GM19372 (cell line): ENCODE results near the gene BCL2A1.
A peak's percentile ranks its signal among the peaks of the same experiment; 100 is the strongest.
"Not testable (repeated sequence)": the region's sequence is repeated elsewhere in the genome, so short reads cannot be mapped to it uniquely, and the experiment has no call there.

Experiments used
- ATAC-seq: cut with Tn5 transposase; IDR thresholded peaks from one replicate; pipeline ENCODE4 v1.9.1; 2021; ENCODE audit warnings: mild to moderate bottlenecking, low read depth, moderate library complexity; ENCODE audit not compliant: unreplicated experiment

BCL2A1 gene

GRCh38 chr15:79932447-79932846, 38.5 kb downstream of the BCL2A1 start:
- no peak for ATAC-seq

DNA sequence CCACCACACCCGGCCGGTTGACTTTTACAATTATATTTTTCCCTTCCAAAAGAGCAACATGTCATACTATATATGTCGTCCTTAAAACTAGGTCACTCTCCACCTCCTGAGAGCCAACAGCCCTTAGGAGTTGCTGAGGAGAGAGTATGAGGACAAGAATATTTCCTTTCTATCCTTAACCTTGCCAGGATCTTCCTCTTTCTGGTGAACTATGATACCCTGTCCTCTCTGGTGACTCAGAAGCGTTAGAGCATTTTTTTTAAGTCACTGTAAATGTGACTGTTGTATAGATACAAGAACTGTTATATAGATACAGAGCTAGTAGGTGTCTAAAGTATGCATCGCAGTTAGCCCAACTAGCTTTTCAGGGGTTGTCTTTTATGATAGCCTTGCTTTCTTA, 40.5 kb downstream of the BCL2A1 start:
- no peak for ATAC-seq

- no peak for ATAC-seq
Observed at GRCh38 chr15:79929412-79929811, 41.6 kb downstream of the BCL2A1 start.

- ATAC-seq, result not testable (repeated sequence)
Observed at GRCh38 chr15:79926116-79926515, 44.9 kb downstream of the BCL2A1 start.

DNA sequence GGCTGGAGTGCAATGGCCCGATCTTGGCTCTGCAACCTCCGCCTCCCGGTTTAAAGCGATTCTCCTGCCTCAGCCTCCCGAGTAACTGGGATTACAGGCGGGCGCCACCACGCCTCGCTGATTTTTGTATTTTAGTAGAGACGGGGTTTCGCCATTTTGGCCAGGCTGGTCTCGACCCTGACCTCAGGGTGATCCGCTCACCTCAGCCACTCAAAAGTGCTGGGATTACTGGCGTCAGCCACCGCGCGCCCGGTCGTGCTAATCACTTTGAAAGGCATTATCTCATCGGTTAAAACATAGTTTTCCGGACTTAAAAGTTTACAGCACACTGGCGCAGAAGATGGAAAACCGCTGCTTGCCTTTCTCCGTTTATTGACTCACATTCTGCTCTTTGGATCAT, 46.6 kb downstream of the BCL2A1 start:
- ATAC-seq, result no peak

DNA sequence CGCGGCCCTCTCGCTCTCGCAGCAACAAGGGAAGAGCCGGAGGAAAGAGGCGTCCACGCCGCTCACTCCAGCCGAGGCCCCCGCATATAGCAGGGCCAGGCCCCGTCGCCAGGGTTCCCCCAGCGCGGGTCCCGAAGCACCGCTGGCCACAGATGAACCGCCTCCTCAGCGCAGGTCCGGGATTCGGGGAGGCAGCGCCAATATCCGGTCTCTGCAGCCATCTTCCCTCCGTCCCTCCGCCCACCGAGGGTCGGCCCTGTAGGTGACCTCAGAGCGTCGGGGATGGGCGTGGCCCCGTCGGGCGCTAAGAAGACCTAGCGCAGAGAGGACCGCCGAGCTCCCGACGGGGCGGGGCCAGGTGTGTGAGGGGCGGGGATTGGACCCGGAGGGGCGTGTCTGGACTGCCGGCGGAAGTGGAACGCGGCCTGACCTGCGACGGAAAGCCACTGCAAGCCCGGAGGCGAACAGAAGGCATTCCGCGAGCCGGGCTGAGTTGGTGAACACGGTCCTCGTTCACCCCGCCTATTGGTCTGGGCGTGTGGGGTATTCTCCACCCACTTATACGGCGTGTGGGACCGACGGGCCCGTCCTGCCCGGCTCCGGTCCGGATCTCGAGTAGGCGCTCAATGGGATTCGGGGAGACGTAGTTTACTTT, 47.4 kb downstream of the BCL2A1 start:
- peak; percentile 94 for ATAC-seq

DNA sequence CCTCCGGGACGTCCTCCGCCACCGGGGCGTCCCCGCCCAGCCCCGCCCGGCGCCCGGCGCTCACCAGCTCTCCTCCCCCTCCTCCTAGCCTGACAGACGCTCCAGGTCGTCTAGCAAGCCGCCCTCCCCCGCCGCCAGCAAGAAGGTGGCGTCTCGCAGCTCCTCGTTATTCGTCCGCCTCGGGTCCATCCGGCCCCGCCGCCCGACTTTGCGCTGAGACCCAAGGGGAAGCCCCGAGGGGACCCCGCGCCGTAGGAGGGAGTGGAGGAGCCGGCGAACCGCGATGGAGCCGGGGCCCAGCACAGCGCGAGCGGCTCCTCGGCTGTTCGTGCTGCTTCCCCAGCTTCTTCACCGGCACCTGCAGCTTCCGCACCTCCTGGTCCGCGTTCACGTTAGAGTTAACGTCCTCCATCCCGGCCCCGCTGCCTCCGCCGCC, 47.9 kb downstream of the BCL2A1 start:
- peak; percentile 32 for ATAC-seq

GRCh38 chr15:79922512-79923078, 48.4 kb downstream of the BCL2A1 start:
- ATAC-seq, result no peak

DNA sequence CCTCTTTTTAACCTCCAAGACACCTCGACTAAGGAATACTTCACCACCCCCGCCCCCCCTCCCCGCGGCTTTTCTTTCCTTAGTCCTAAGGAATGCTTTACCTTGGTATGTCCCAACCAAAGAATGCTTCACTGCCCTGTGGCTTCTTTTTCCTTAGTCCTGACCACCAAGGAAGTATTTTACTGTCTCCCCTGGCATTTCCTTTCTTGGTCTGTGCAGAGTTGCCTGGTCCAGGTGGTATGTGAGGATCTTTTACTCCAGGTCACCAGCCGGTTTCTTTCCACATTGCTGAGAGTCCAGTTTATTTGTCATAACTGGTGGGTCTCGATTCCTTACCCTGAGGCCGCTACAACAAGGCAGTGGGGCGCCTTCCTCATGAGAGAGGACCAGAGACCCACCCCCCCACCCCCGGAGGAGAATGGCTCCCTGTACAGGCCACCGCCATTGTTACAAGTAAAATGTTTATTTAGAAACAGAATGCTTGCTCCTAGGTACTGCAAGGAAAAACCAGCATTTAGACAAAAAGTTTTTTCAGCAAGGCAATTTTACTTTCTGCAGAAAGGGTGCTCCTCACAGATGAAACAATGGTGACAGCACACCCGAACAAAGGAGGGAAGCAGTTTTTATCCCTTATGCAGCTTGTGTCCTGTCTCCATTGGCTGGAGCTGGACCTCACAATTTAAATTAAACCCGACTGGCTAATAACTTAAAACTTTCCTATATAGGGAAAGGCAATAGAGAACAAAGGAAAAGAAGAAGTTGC, 51.1 kb downstream of the BCL2A1 start:
- ATAC-seq, result no peak

GRCh38 chr15:79919090-79919748, 51.8 kb downstream of the BCL2A1 start:
- no peak for ATAC-seq

- no peak for ATAC-seq
Observed at GRCh38 chr15:79918278-79918677, 52.7 kb downstream of the BCL2A1 start.

- ATAC-seq, result no peak
Observed at GRCh38 chr15:79916502-79917132, 54.4 kb downstream of the BCL2A1 start.

GRCh38 chr15:79915776-79916501, 55.1 kb downstream of the BCL2A1 start:
- ATAC-seq, result not testable (repeated sequence)

GRCh38 chr15:79914728-79915127, 56.3 kb downstream of the BCL2A1 start:
- no peak for ATAC-seq
